GM18498 (cell line): Measurements from ENCODE around the gene MTM1.

Source experiments
- ATAC-seq: cut with Tn5 transposase; IDR thresholded peaks from one replicate; pipeline ENCODE4 v1.9.1; 2021; ENCODE audit warnings: mild to moderate bottlenecking, moderate library complexity; ENCODE audit not compliant: unreplicated experiment

The MTM1 gene

DNA sequence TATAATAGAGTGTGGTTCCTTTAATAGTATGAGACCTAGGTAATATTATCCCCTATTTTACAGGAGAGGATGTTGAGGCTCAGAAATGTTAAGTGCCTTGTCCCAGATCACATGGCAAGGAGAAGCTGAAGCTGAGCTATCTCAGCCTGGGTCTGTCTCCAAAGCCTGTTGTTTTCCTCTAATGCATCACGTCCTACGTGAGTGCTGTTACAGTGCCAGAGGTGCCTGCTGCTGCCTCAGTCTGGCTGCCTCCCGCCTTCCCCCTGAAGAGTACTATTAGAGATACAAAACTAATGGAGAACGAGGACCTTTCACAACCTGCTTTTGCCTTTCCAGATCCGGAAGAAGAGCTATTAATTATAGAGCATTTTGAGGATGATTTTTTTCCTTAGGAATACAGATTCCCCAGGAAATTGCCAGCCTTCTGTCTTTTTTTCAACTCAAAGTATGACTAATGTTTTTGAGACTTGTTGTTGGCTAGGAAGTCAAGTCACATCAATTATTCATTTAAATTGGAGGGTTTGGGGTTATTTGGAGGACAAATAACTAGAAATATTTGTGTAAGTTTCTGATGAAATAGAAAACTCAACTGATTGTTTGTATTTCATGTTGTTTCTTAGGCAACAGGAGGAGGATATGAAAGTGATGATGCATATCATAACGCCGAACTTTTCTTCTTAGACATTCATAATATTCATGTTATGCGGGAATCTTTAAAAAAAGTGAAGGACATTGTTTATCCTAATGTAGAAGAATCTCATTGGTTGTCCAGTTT is 80.9 kb downstream of the MTM1 start:
- no peak for ATAC-seq

DNA sequence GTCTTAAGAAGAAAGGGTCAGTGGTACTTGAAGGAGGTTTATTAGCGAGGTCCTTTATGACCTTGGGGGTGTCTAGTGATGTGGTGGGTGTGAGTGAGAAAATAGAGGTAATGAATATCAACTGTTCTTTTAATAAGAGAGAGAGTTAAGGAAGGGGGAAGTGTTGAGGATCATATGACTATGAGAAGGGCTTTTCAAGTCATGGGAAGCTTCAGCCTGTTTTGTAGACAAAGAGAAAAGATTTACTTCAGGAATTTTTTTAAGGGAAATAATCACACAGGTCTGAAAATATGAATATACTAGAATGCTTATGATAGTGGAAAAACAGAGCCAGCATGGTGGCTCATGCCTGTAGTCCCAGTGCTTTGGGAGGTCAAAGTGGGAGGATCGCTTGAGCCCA is 83.5 kb downstream of the MTM1 start:
- no peak for ATAC-seq

DNA sequence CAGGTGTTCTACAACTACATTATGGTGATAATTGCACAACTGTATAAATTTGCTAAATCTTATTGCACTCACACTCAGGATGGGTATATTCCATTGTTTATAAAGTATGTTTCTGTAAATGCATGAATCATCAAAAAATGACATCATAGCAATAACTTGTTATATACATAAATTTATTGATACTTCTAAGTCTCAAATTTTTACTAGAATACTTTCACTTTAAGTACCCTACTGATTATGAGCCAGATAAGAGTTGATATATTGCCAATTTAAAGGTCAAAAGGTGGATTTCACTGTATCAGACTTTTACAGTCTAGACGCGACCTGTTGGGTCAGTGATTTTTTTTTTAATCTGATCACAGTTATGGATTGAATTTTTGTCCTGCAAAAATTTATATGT is 87.4 kb downstream of the MTM1 start:
- ATAC-seq, result no peak

DNA sequence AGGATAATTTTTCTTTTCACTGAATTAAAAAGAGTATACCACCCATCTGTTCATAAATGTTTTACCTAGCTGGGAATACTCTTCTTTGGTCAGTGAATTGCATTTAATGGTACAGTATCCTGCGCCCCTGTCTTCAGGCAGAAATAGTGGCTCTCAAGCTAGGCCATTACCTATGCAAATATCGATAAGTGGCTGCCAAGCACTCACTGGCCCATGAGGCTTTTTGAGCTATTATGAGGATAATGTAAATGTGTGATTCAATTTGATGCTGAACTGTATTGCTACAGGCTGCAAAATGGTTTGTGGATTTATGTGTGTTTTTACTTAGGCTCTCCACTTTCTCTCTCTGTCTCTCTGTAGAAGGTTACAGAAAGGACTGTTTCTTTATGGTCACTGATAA is 94.7 kb downstream of the MTM1 start:
- ATAC-seq, result no peak

DNA sequence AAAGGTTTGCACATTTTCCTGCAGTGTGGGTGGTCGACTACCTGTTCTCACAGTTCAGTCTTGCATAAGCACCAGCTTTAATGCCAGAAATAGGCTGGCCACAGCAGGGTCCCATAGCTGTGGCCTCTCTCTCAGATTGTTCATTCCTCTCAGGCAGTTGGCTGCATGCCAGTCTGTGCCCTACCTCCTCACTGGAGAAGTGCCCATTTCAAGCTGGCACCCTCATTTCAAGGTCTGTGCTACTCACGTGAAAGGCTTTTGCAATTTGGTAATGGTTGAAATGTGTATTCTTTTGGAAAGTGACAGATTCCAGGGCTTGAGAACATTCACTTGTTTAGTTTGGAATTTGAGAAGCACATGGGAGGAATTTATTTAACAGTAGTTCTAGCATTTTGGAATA is 95.9 kb downstream of the MTM1 start:
- no peak for ATAC-seq

DNA sequence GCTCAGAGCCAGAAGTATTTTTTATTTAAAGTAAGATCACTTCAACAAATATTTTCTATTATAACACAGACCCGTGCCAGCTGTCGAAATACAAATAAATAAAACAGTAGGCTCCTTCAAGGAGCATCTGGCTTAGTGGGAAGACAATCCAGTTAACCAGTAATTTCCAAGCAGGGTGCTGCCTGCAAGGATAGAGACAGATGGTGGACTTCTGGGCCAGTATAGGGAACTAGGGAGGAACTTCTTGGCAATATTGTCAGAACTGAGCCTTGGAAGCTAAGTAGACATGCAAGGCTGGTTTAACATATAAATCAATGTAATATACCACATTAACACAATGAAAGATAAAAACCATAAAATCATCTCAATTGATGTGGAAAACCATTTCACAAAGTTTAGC is 107.8 kb downstream of the MTM1 start:
- ATAC-seq, result no peak

DNA sequence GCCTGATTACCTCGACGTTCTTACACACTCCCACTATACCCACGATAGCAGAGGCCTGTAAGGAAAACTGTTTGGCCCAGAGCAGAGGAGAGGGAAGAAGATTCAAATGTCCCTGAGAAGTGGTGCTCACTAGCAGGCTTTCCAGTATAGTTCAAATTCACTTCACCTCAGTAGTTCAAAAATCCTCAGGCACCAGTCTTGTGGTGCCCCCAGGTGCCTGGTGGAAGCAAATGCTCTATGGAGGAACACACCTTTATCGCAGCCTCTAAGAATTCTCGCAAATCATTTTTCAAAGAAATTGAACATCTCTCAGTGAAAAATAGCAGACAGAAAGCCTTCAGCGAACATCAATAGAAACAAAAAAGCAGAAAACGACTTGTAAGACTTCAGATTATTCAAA is 112.6 kb downstream of the MTM1 start:
- ATAC-seq, result no peak

DNA sequence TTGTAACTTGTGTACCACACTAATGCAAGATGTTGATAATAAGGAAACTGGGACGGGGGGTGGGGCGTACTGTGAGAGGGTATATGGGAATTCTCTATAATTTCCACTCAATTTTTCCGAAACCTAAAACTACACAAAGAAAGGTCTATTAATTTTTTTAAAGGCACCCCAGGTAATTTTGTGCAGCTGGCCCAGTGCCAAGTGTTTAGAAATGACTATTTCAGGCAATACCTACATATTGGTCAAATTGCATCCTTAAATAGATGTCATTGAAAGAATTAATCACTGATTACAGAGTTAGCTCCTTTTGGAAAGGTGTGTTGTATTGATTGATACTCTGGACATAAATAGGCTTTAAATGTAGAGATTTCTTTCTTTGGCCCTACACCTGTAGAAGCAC is 114.7 kb downstream of the MTM1 start:
- no peak for ATAC-seq

DNA sequence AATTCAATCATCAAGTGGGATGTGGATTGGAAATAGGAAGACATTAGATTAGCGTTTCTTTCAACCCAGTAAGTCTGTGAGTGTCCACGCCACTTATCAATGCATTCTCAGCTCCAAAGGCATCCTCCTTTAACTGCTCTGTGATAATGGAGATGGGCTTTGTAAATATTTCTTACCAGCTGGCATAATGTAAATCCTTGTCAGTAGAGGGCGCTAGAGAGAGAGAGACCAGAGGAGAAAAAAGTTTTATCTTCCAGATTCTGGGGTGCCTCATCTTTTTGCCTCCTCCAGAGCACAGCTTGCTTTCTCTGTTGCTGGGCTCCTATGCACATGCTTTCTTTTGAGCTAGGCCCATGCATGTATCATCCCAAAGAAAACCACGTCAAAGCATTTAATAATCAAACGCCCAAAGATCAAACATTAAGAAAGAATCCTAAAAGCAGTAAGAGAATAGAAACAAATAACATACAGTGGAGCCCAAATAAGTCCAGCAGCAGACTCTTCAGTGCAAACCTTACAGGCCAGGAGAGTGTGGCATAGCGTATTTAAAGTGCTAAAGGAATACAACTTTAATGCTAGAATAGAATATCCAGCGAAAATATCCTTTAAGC is 115.2 kb downstream of the MTM1 start:
- no peak for ATAC-seq

DNA sequence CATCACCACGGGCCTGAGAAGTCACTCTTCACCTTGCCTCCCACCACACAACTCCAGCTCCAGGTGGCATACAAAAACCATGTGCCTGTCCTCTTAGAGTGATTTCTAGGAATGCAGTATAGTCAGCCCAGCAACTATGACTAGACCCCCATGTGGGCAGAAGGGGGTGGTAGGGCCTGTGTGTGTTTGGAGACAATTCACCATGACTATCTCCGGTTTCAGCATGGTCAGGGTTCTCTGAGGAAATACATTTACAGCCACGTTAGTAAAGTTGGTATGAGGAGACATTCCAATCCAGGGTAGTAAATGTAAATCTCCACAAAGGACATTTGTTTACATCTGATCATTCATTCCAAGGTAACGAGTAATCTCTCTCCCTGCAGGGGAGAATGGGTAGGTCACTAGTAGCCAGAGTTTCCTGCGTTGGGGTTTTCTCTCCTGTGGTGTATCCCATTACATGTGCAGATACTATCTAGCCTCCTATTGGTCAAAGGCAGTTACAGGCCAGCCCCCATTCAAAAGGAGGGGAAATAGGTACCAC is 120.6 kb downstream of the MTM1 start:
- no peak for ATAC-seq

DNA sequence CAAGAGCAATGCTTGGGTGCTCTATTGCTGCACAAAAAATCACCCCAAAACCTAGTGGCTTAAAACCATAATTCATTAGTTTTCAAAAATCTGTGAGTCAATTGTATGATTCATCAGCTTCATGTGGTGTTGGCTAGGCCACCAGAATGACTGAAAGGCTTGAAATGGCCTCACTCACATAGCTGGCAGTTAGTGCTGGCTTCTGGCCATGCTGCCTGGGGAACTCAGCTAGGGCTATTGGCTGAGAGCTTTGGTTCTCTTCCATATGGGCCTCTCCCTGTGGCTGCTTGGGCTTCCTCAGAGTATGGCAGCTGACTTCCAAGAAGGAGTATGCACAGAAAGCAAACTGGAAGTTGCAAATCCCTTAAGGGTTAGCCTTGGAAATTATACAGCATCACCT is 121.7 kb downstream of the MTM1 start:
- no peak for ATAC-seq

DNA sequence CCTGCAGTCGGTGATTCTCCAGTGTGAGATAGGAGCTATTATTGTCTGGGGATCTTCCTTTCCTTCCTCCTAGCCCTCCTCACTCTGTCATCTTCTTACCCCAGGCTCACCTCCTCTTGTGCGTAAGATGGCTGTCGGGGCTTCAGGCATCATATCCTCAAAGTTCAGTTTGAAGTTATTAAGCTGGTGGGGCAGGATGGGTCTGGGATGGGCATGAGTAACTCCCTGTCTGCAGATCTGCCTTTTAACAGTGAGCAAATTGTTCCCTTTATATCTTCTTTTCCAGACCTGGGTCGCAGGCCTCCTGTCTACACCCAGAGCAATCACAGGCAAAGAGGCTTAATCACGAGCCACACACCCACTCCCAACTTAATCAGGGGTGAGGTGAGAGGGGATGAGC is 123.9 kb downstream of the MTM1 start:
- no peak for ATAC-seq

DNA sequence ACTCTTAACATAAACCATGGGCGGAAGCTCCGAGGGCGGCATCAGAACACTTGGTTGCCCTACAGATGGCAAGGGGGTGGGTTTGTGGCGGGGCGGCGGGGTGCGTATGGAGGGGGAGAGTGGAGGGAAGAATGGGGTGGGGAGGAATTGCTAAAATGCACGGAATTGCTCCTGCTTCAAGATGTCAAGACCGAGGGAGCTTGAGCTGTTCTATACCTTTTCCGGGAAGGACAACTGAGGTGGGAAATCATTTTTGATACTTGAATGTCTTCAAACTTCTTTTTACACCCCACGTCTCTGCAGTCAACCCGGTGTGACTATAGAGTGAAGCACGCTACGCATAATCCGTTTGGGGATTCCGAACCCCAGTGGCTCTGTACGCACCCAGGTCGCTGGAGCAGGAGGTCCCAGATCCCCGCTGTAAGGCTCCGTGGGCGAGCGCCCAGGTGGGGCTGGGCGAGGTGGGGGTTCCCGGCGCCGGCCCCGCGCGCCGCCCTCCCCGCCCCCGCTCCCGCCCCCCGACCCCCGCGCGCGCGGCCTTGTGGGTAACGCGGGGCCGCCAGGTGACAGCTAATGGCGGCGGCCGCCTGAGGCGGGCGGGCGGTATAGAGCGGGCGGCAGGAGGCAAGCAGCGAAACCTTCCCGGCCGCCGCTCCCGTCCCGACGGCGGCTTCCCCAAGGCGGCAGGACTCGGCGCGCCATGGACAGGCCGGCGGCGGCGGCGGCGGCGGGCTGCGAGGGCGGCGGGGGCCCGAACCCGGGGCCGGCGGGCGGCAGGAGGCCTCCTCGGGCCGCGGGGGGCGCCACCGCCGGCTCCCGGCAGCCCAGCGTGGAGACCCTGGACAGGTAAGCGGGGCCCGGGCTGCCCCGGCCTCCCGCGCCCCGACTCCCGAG is 124.7 kb downstream of the MTM1 start, which contains the start of gene MTMR1:
MTMR1 (plus strand) TSS at position 566 of the 894 bp plus-strand sequence; CDS start at position 701, 135 bp downstream.
- peak; percentile 62 for ATAC-seq

DNA sequence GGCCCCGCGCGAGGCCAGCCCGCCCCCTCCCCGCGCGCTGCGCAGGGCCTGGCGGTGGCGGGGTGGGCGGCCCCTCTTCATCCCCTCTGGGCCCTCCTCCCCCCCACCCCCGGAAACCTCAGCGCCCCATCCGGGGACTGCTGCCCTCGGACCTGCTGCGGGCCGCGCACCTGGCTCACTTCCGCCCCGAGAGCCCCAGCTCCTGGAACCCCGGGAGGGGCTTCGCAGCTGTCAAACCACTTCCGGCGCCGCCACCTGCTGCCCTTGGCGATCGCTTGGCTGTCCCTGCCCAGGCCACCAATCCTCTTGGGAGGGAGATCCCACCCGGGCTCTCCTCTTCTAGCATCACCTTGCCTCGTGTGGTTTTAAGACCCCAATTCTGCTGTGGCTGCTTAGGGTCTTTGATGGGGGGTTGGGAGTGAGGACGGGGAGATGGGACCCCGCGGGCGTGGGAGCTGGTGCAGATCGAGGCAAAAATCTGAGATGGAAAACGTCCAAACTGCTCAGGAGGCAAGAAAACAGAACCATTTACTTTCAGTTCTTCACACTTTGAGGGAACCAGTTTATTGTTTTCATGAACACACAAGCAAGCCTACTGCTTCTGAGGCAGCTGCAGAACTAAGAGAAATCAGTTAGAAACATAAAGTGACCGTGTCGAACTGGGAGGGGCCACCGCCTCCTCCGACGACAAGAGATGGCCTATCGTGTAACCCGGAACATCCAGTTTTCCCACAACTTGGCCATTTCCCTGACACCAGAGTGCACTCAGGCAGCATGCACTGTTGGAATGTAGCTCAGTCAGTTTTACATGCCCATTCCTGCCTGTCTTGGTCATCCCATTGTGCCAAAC is 125.5 kb downstream of the MTM1 start:
- ATAC-seq, result peak; percentile 83

DNA sequence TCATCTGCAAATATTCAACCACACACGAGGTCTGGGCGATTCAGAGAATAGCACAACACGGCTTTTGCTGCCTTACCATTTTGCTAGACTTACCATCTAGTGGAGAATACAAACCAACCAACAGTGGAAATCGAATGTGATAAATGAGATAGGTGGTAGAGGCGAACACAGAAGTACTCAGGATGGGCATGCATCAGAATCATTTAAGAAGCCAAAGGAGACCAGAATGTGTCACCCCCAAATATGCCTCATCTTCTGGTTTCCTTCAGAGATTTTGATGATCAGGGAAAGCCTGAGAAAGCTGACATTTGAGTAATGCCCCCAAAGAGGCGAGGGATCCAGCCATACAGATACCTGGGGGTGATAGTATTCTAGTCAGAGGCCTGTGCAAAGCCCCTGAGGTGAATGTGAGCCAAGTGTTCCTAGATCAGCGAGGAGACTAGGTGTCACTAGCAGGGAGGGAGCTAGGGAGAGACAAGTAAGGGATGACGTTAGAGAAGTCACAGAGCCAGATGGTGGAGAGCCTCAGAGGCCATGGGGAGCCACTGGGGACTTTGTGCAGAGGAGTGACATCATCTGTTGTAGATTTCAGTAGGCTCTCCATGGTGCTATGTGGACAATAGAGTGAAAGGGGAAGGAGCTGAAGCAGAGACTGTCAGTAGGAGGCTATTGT is 126.5 kb downstream of the MTM1 start:
- ATAC-seq, result no peak

DNA sequence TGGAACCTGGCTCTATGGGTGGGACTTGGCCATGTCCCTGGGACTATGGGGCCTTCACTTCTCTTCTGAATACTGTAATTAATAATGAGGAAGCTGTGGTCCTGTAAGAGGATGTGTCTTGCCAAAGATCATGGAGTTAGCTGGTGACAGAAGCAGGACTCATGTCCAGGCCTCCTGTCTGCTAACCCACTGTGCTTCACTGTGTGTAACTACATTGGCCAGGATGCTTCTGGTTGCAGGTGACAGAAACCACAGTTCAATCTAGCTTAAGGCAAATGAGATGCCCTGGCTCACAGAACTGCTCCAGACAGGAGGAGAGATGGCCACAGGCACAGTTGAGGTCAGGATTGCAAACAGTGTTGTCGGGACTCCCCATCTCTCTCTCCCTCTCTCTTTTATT is 127.9 kb downstream of the MTM1 start:
- no peak for ATAC-seq

DNA sequence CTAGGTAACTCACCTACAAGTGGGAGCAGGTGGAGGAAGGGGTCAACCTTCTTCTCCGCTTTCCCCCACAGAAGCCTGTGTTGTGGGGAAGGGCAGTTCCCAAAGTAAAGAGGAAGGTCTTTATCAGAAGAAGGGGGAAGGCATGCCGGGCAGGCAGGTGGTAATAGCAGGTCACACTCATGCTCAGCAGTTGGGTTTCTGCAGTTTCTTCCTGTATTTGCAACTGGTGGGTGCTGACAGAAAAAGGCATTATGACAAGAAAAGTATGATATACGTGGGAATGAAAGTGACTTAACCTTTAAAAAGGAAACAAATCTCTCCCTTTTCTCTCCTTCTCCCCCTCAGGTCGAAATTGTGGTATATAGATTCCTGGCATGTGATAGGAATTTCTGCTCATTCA is 128.4 kb downstream of the MTM1 start:
- no peak for ATAC-seq

DNA sequence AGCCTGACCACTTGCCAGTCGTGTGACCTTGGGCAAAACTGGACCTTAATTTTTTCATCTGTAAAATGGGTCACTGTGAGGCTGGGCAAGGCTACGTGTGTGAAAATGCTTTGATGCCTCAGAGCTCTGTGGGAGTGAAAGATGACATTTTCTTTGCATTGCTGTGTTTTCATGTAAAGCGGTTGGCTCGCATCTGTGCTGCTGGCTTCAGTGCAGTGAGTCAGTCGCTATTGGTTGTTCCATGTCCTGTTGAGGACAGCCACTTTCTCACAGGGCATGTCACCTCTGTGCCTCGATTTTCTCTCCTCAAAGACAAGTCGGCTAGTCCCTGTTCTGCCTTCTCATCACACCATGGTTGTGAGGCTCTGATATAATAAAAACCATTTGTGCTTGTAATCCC is 129.2 kb downstream of the MTM1 start:
- no peak for ATAC-seq

DNA sequence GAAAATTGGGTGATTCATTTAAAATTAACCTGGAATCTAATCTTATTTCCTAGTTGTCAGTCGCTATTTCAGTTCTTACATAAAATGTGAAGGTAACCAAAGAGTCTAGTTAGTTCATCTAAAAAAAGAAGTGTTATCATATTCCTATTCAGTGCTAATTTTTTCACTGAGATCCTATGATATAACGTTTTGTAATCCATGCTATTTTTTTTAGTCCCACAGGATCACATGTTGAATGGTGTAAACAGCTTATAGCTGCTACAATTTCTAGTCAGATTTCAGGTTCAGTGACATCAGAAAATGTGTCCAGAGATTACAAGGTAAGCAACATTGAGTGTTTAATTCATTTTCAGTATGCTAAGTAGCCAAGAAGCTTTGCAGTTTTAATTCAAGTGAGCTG is 130.6 kb downstream of the MTM1 start:
- ATAC-seq, result no peak

DNA sequence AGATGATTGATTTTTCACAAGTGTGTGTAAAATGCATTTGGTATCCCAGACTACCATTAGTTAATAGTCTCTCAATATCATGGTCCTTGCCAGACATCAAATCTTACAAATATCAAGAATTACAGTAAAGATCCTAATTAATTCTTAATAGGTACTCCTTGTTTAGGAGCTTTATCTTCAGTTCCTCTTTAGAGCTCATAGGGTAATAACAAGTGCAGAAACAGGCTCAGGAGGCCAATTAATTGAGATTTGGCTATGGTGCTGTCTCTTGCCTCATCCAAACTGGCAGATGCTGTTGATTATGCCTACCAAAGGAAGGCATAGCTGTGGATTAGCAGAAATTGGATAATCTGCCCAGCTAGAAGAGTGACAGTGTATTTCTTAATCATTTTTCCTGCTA is 131.7 kb downstream of the MTM1 start:
- no peak for ATAC-seq
